SK-N-SH (cell line): ENCODE data around the gene KRT72. TPM values are rescaled to one million over a fixed set of nuclear protein-coding genes. Genes with fewer than 3 reads are reported as not detected.

Experiments used
- CTCF ChIA-PET: fragments of 300-600, 350-600 bp; formaldehyde crosslinking; extraction: SDS; loops from one replicate; lab custom pipeline; 2021; lab: Yijun Ruan, JAX
- POLR2A ChIA-PET: fragments of 350-600 bp; sonication (Branson Sonifier 250); formaldehyde crosslinking; extraction: SDS; loops from one replicate; lab custom pipeline; 2020; ENCODE audit warnings: antibody characterized with exemption, inconsistent platforms; lab: Yijun Ruan, JAX
- DNase-seq: peaks from one replicate; pipeline ENCODE4 v3.0.0; 2012
- H2AFZ ChIP-seq: fragments of 200-600 bp; sonication (generic); 2 replicates; pipeline ENCODE4 v1.8.1; 2016; ENCODE audit warnings: antibody characterized with exemption, mild to moderate bottlenecking, low read depth
- H3F3A ChIP-seq: fragments of 200-600 bp; sonication (generic); replicated peaks from 2 replicates; pipeline ENCODE3; 2016; ENCODE audit warnings: antibody characterized with exemption, mild to moderate bottlenecking; ENCODE audit not compliant: insufficient read depth
- H3K27ac ChIP-seq, 2 experiments: fragments of 200-500 bp in 1 of 2; fragments of 200-600 bp in 1 of 2; sonication (Bioruptor generic) in 1 of 2; sonication (generic), shearing (Covaris generic) in 1 of 2; 2 replicates each; pipeline versions ENCODE4 v1.5.1 to v1.6.1; 2014 to 2016; ENCODE audit warnings: low read depth in 2 of 2, inconsistent platforms in 1 of 2, low read length in 1 of 2, mild to moderate bottlenecking in 1 of 2, mixed read lengths in 1 of 2
- H3K27me3 ChIP-seq: fragments of 200-600 bp; sonication (generic), shearing (Covaris generic); 2 replicates; pipeline ENCODE4 v1.6.1; 2016; ENCODE audit warnings: mixed run types; ENCODE audit not compliant: insufficient read depth
- H3K36me3 ChIP-seq, 2 experiments: fragments of 200-500 bp in 1 of 2; fragments of 200-600 bp in 1 of 2; sonication (Bioruptor generic) in 1 of 2; sonication (generic) in 1 of 2; replicated peaks in 1 of 2; 2 replicates each; pipeline versions ENCODE3 to v1.5.1; 2014 to 2016; ENCODE audit warnings: low read length in 1 of 2, mild to moderate bottlenecking in 1 of 2; ENCODE audit not compliant: insufficient read depth in 2 of 2, control insufficient read depth in 1 of 2
- H3K4me1 ChIP-seq, 2 experiments: fragments of 200-500 bp in 1 of 2; fragments of 200-600 bp in 1 of 2; sonication (Bioruptor generic) in 1 of 2; sonication (generic), shearing (Covaris generic) in 1 of 2; 2 replicates each; pipeline versions ENCODE4 v1.5.1 to v1.6.1; 2014 to 2016; ENCODE audit warnings: low read depth in 1 of 2, low read length in 1 of 2, mixed run types in 1 of 2; ENCODE audit not compliant: insufficient read depth in 2 of 2, control insufficient read depth in 1 of 2
- H3K4me2 ChIP-seq: fragments of 200-600 bp; sonication (generic), shearing (Covaris generic); 2 replicates; pipeline ENCODE4 v1.6.1; 2017; ENCODE audit warnings: mixed run types
- H3K4me3 ChIP-seq, 2 experiments: fragments of 200-500 bp in 1 of 2; fragments of 200-600 bp in 1 of 2; sonication (Bioruptor generic) in 1 of 2; sonication (generic), shearing (Covaris generic) in 1 of 2; 2 replicates each; pipeline versions ENCODE4 v1.5.1 to v1.8.1; 2014 to 2016; ENCODE audit warnings: low read depth in 2 of 2, inconsistent platforms in 1 of 2, low read length in 1 of 2, mild to moderate bottlenecking in 1 of 2, mixed read lengths in 1 of 2, moderate library complexity in 1 of 2
- H3K79me2 ChIP-seq: fragments of 200-600 bp; sonication (generic); 2 replicates; pipeline ENCODE4 v1.8.1; 2017; ENCODE audit warnings: mild to moderate bottlenecking; ENCODE audit not compliant: insufficient read depth
- H3K9ac ChIP-seq: fragments of 200-600 bp; sonication (generic); 2 replicates; pipeline ENCODE4 v1.6.1; 2017; ENCODE audit warnings: mixed run types
- H3K9me2 ChIP-seq: fragments of 200-600 bp; sonication (generic); 2 replicates; pipeline ENCODE4 v1.6.1; 2017; ENCODE audit warnings: mixed run types
- H3K9me3 ChIP-seq: fragments of 200-600 bp; sonication (generic); 2 replicates; pipeline ENCODE4 v1.6.1; 2017; ENCODE audit warnings: mixed run types, mild to moderate bottlenecking, moderate library complexity
- H4K20me1 ChIP-seq: fragments of 200-600 bp; sonication (generic); 2 replicates; pipeline ENCODE4 v1.6.1; 2017; ENCODE audit warnings: mild to moderate bottlenecking, mixed run types; ENCODE audit not compliant: insufficient read depth
- CHD2 ChIP-seq: fragments of 150-350 bp; IDR thresholded peaks from 2 replicates; pipeline ENCODE4 v1.6.1; 2018; ENCODE audit warnings: low read length; ENCODE audit not compliant: partially characterized antibody
- ELF1 ChIP-seq: IDR thresholded peaks from 2 replicates; pipeline ENCODE4 v1.4.0; 2012
- FOXJ3 ChIP-seq: sonication (generic); formaldehyde crosslinking; IDR thresholded peaks from 2 replicates; pipeline ENCODE4 v1.5.1; 2020; ENCODE audit warnings: mild to moderate bottlenecking, missing genetic modification reagents
- FOXM1 ChIP-seq: IDR thresholded peaks from 2 replicates; pipeline ENCODE4 v1.4.0; 2012; ENCODE audit warnings: low read depth, mild to moderate bottlenecking
- MEF2A ChIP-seq: IDR thresholded peaks from 2 replicates; pipeline ENCODE4 v1.4.0; 2012; ENCODE audit warnings: low read depth, borderline replicate concordance
- MXI1 ChIP-seq: IDR thresholded peaks from 2 replicates; pipeline ENCODE4 v1.6.1; 2012; ENCODE audit warnings: mild to moderate bottlenecking, low read depth, low read length, improper control_type of control experiment
- POLR2AphosphoS5 ChIP-seq: IDR thresholded peaks from 2 replicates; pipeline ENCODE4 v1.6.1; 2012; ENCODE audit warnings: low read depth, low read length
- RCOR1 ChIP-seq: fragments of 150-350 bp; IDR thresholded peaks from 2 replicates; pipeline ENCODE4 v1.6.1; 2017; ENCODE audit warnings: antibody characterized with exemption, low read length
- REST ChIP-seq: IDR thresholded peaks from 2 replicates; pipeline ENCODE4 v1.6.1; 2012; ENCODE audit warnings: mild to moderate bottlenecking, low read depth, low read length, moderate library complexity
- RFX5 ChIP-seq: IDR thresholded peaks from 2 replicates; pipeline ENCODE4 v1.6.1; 2012; ENCODE audit warnings: mild to moderate bottlenecking, improper control_type of control experiment, low read length
- SIN3A ChIP-seq: IDR thresholded peaks from 2 replicates; pipeline ENCODE4 v1.6.1; 2012; ENCODE audit warnings: low read depth, mild to moderate bottlenecking, low read length, moderate library complexity, borderline replicate concordance
- TAF1 ChIP-seq: IDR thresholded peaks from 2 replicates; pipeline ENCODE4 v1.6.1; 2012; ENCODE audit warnings: low read depth, mild to moderate bottlenecking, low read length, moderate library complexity, borderline replicate concordance
- TCF12 ChIP-seq: IDR thresholded peaks from 2 replicates; pipeline ENCODE4 v1.4.0; 2012
- USF1 ChIP-seq: IDR thresholded peaks from 2 replicates; pipeline ENCODE4 v1.4.0; 2012; ENCODE audit warnings: low read depth, borderline replicate concordance
- USF2 ChIP-seq: fragments of 150-350 bp; IDR thresholded peaks from 2 replicates; pipeline ENCODE4 v1.6.1; 2017; ENCODE audit warnings: antibody characterized with exemption, low read length, low read depth, borderline replicate concordance
- ZBTB33 ChIP-seq: IDR thresholded peaks from 2 replicates; pipeline ENCODE4 v1.4.0; 2012; ENCODE audit warnings: low read depth, borderline replicate concordance
- WGBS: methylation state at CpG from one replicate; pipeline ENCODE4 v1.1.6; 2017; ENCODE audit warnings: low lambda C conversion rate; 5-methylcytosine and 5-hydroxymethylcytosine counted together
- polyA plus RNA-seq, 3 experiments: library from polyadenylated mRNA; depleted of rRNA; stranded (reverse); fragments of >200 nt; gene quantifications; 2 replicates each; pipeline ENCODE4 v1.2.3, GENCODE V29; 2012
- TF ChIP-seq, protein P1 (sequence below): fragments of 150-350 bp; IDR thresholded peaks from 2 replicates; pipeline ENCODE4 v1.6.1; 2016; ENCODE audit warnings: mild to moderate bottlenecking, low read depth, low read length

The KRT72 gene
- polyA plus RNA-seq, 1 of the 3 experiments (the other 2 are of a cell fraction): not detected

GRCh38 chr12:52622349-52622748, 21.1 kb upstream of the KRT72 start:
- no peaks in the 10 kb centered on the region for H3K79me2 ChIP-seq
- POLR2A ChIA-PET: no interaction called here
- DNase-seq: no peak
- H3K9me3 ChIP-seq: no peaks in the 10 kb centered on the region
- no peaks in the 10 kb centered on the region for H3F3A ChIP-seq
- H3K9ac ChIP-seq: no peak overlapping the region
- WGBS: 22% methylated on average over 5 of the region's 5 CpGs
- no peak for TF ChIP-seq MEF2A
- no peak for TF ChIP-seq FOXJ3 (CRISPR knock-in tag)
- TF ChIP-seq RCOR1: no peak
- no peak for TF ChIP-seq ELF1
- TF ChIP-seq SIN3A: no peak
- no peak for TF ChIP-seq POLR2AphosphoS5
- TF ChIP-seq TAF1: no peak
- no peak for TF ChIP-seq REST
- TF ChIP-seq USF1: no peak
- no peak for TF ChIP-seq RFX5
- TF ChIP-seq ZBTB33: no peak
- no peak for TF ChIP-seq CHD2
- no peak for TF ChIP-seq TCF12
- TF ChIP-seq FOXM1: no peak
- TF ChIP-seq MXI1: no peak
- no peak for TF ChIP-seq USF2
- TF ChIP-seq, protein P1, sequence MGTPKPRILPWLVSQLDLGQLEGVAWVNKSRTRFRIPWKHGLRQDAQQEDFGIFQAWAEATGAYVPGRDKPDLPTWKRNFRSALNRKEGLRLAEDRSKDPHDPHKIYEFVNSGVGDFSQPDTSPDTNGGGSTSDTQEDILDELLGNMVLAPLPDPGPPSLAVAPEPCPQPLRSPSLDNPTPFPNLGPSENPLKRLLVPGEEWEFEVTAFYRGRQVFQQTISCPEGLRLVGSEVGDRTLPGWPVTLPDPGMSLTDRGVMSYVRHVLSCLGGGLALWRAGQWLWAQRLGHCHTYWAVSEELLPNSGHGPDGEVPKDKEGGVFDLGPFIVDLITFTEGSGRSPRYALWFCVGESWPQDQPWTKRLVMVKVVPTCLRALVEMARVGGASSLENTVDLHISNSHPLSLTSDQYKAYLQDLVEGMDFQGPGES: no peak
- TF ChIP-seq, all 33 proteins: peak for 0
- Histone ChIP-seq H3K4me1 (no peaks in the 10 kb centered on the region), H3K4me2 (no peak overlapping the region), H3K27me3 (peaks cover 19% of the 10 kb centered on the region; the same call in 1 of the 2 replicates), H3K4me3 (no peak overlapping the region), H2AFZ (no peak overlapping the region), H3K9me2 (no peaks in the 10 kb centered on the region), H4K20me1 (no peaks in the 10 kb centered on the region), H3K36me3 (no peaks in the 10 kb centered on the region), H3K27ac (no peak overlapping the region)
- CTCF ChIA-PET: no interaction called here
